ACC112 (cell line): ENCODE results near the gene IRGM.
"Not testable (repeated sequence)": the region's sequence is repeated elsewhere in the genome, so short reads cannot be mapped to it uniquely, and the experiment has no call there.

Experiments
- H2AFZ ChIP-seq: fragments of 200-600 bp; sonication (generic); one replicate; pipeline ENCODE4 v1.6.0; 2017; ENCODE audit warnings: antibody characterized with exemption, low read length; ENCODE audit not compliant: unreplicated experiment
- H3K27ac ChIP-seq: fragments of 200-600 bp; sonication (generic); 2 replicates; pipeline ENCODE4 v1.5.1; 2014; ENCODE audit warnings: low read depth, mild to moderate bottlenecking, antibody characterized with exemption, low read length, moderate library complexity
- H3K27me3 ChIP-seq: fragments of 200-600 bp; sonication (generic); 2 replicates; pipeline ENCODE4 v1.6.1; 2014; ENCODE audit warnings: mild to moderate bottlenecking, antibody characterized with exemption, low read length, moderate library complexity, mixed read lengths; ENCODE audit not compliant: insufficient read depth
- H3K36me3 ChIP-seq: fragments of 200-600 bp; sonication (generic); 2 replicates; pipeline ENCODE4 v1.6.1; 2016; ENCODE audit warnings: mild to moderate bottlenecking, antibody characterized with exemption, low read length, moderate library complexity, mixed read lengths; ENCODE audit not compliant: insufficient read depth
- H3K4me1 ChIP-seq: fragments of 200-600 bp; sonication (generic); one replicate; pipeline ENCODE4 v1.6.1; 2016; ENCODE audit warnings: low read length, mixed read lengths; ENCODE audit not compliant: insufficient read depth, unreplicated experiment, control insufficient read depth
- H3K4me3 ChIP-seq: fragments of 200-600 bp; sonication (generic); 2 replicates; pipeline ENCODE4 v1.5.1; 2014; ENCODE audit warnings: mild to moderate bottlenecking, low read depth, low read length
- H3K79me2 ChIP-seq: fragments of 200-600 bp; sonication (generic); one replicate; pipeline ENCODE4 v1.6.0; 2016; ENCODE audit warnings: low read length; ENCODE audit not compliant: control insufficient read depth, unreplicated experiment, insufficient read depth

Gene IRGM, protein sequence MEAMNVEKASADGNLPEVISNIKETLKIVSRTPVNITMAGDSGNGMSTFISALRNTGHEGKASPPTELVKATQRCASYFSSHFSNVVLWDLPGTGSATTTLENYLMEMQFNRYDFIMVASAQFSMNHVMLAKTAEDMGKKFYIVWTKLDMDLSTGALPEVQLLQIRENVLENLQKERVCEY

DNA sequence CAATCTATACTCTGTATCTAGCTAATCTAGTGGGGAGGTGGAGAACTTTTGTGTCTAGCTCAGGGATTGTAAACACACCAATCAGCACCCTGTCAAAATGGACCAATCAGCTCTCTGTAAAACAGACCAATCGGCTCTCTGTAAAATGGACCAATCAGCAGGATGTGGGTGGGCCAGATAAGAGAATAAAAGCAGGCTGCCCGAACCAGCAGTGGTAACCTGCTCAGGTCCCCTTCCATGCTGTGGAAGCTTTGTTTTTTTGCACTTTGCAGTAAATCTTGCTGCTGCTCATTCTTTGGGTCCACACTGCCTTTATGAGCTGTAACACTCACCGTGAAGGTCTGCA lies at the start of gene IRGM:
Gene IRGM, plus strand, starts transcription at position 214 of the 346 bp plus-strand sequence. CDS start 1,603 bp downstream, outside the sequence.
- not testable (repeated sequence) for H3K36me3 ChIP-seq, H2AFZ ChIP-seq, H3K4me3 ChIP-seq, H3K79me2 ChIP-seq, H3K4me1 ChIP-seq, H3K27me3 ChIP-seq, H3K27ac ChIP-seq

DNA sequence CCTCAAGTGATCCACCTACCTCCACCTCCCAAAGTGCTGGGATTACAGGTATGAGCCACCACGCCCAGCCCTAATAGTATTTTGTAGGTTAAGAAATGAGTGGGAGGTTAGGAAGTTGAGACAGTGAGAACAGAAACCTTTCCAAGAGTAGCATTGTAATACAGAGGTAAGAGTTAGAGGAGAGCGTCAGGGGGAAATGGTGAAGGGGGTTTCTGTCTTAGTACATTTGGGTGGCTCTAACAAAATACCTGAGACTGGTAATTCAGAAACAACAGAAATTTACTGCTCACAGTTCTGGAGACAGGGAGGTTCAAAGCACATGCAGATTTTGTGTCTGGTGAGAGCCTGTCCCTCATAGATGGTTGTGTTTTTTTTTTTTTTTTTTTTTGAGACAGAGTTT lies 48.9 kb upstream of the IRGM start:
- no peak overlapping the region for H3K27ac ChIP-seq
- H3K36me3 ChIP-seq: peaks cover 28% of the 10 kb centered on the region
- H3K4me1 ChIP-seq: peaks cover 11% of the 10 kb centered on the region
- H3K4me3 ChIP-seq: no peak overlapping the region
- H3K27me3 ChIP-seq: no peaks in the 10 kb centered on the region
- H3K79me2 ChIP-seq: peaks cover 45% of the 10 kb centered on the region
- no peak overlapping the region for H2AFZ ChIP-seq

- Histone ChIP-seq H3K4me1 (peaks cover 10% of the 10 kb centered on the region), H3K4me3 (peak overlapping the region; percentile 44), H3K27me3 (no peaks in the 10 kb centered on the region), H3K79me2 (peaks cover 7% of the 10 kb centered on the region), H3K27ac (peak overlapping the region; percentile 17), H3K36me3 (peaks cover 7% of the 10 kb centered on the region), H2AFZ (peak overlapping the region; percentile 58)
Observed at GRCh38 chr5:150801117-150801927, 45.0 kb upstream of the IRGM start.

DNA sequence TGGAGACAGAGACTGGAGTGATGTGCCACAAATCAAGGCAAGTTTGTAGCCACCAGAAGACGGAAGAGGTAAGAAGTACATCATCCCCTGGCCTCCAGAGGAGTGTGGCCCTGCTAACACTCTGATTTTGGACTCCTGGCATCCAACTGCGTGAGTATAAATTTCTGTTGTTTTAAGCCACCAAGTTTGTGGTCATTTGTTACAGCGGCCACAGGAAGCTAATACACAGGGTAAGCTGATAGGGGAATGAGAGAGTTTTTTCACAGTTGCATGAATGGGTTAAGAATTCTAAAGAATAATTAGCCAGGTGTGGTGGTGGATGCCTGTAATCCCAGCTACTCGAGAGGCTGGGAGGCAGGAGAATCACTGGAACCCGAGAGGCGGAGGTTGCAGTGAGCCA lies 41.9 kb upstream of the IRGM start:
- Histone ChIP-seq H3K4me3 (no peak overlapping the region), H2AFZ (no peak overlapping the region), H3K27ac (no peak overlapping the region), H3K79me2 (no peaks in the 10 kb centered on the region), H3K36me3 (no peaks in the 10 kb centered on the region), H3K27me3 (no peaks in the 10 kb centered on the region), H3K4me1 (peaks cover 7% of the 10 kb centered on the region)

DNA sequence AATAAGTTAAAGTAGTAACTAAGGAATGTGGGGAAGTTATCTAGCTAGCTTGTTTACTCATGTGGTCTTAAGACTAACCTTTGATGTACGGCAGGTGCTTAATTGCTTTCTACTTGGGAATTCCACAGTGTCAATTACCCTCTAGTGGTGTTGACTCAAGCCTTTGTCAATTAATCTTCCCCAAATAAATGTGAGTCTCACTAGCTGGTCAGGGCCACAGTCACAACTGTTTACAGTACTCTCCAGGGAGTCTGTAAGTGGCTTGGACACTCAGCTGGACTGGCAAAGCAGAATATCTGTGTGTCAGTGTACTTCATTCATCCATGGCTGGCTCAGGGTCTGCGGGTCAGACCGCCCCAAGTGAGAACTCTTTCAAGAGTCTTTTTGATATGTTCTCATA lies 37.0 kb upstream of the IRGM start:
- Histone ChIP-seq H3K4me1 (no peaks in the 10 kb centered on the region), H3K27ac (no peak overlapping the region), H3K36me3 (no peaks in the 10 kb centered on the region), H3K27me3 (no peaks in the 10 kb centered on the region), H2AFZ (no peak overlapping the region), H3K4me3 (no peak overlapping the region), H3K79me2 (no peaks in the 10 kb centered on the region)

DNA sequence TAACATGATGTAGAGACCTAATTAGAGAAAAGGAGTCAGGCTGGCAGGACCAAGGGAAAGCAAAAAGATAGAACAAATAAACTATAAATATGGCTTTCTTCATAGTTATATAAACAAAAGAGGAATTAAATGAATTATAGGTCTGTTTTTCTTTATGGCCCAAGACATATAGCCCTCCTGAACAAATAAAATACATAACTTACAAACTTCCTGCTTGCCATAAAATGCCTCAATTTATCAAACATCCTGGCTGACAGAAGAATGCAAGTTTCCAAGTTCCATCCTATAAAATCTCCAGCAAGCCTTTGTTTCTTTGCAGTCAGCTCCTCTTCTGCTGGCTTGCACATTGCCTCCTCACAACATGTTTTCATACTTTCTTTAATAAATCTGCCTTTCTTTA lies 31.3 kb upstream of the IRGM start:
- Histone ChIP-seq H2AFZ (no peak overlapping the region), H3K27me3 (no peaks in the 10 kb centered on the region), H3K27ac (no peak overlapping the region), H3K4me1 (no peaks in the 10 kb centered on the region), H3K79me2 (no peaks in the 10 kb centered on the region), H3K4me3 (no peak overlapping the region), H3K36me3 (no peaks in the 10 kb centered on the region)

- Histone ChIP-seq H3K36me3 (no peaks in the 10 kb centered on the region), H2AFZ (no peak overlapping the region), H3K27ac (no peak overlapping the region), H3K27me3 (peaks cover 2% of the 10 kb centered on the region; the same call in 1 of the 2 replicates), H3K79me2 (no peaks in the 10 kb centered on the region), H3K4me1 (no peaks in the 10 kb centered on the region), H3K4me3 (no peak overlapping the region)
Observed at GRCh38 chr5:150816946-150817345, 29.4 kb upstream of the IRGM start.

- Histone ChIP-seq H2AFZ (no peak overlapping the region), H3K27ac (no peak overlapping the region), H3K36me3 (no peaks in the 10 kb centered on the region), H3K79me2 (no peaks in the 10 kb centered on the region), H3K4me1 (no peaks in the 10 kb centered on the region), H3K27me3 (peaks cover 3% of the 10 kb centered on the region; the same call in 1 of the 2 replicates), H3K4me3 (no peak overlapping the region)
Observed at GRCh38 chr5:150829744-150830143, 16.6 kb upstream of the IRGM start.

GRCh38 chr5:150831821-150832220 lies 14.5 kb upstream of the IRGM start:
- not testable (repeated sequence) for H3K4me1 ChIP-seq, H2AFZ ChIP-seq, H3K79me2 ChIP-seq, H3K27ac ChIP-seq, H3K36me3 ChIP-seq, H3K27me3 ChIP-seq, H3K4me3 ChIP-seq

GRCh38 chr5:150836064-150836463 lies 10.3 kb upstream of the IRGM start:
- no peak overlapping the region for H3K4me3 ChIP-seq
- H3K27me3 ChIP-seq: peaks cover 41% of the 10 kb centered on the region
- H3K4me1 ChIP-seq: no peaks in the 10 kb centered on the region
- no peak overlapping the region for H3K27ac ChIP-seq
- no peaks in the 10 kb centered on the region for H3K36me3 ChIP-seq
- H2AFZ ChIP-seq: no peak overlapping the region
- H3K79me2 ChIP-seq: no peaks in the 10 kb centered on the region

DNA sequence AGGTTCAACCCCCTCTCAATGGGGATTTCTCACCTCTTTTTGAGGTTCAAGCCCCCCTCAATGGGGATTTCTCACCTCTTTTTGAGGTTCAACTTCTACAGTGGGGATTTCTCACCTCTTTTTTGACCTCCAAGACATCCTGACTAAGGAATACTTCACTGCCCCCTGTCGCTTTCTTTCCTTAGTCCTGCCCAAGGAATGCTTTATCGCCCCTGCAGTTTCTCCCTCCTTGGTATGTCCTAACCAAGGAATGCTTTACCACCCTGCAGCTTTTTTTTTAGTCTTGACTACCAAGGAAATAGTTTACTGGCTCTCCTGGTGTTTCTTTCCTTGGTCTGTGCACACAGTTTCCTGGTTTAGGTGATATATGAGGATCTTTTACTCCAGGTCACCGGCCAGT lies 9.6 kb upstream of the IRGM start:
- no peak overlapping the region for H2AFZ ChIP-seq
- H3K79me2 ChIP-seq: no peaks in the 10 kb centered on the region
- no peak overlapping the region for H3K27ac ChIP-seq
- peaks cover 44% of the 10 kb centered on the region for H3K27me3 ChIP-seq
- no peak overlapping the region for H3K4me3 ChIP-seq
- H3K36me3 ChIP-seq: no peaks in the 10 kb centered on the region
- no peaks in the 10 kb centered on the region for H3K4me1 ChIP-seq
